Peyer's patch (tissue), 4 donors: ENCODE data around the gene ELFN1. TPM values are rescaled to one million over a fixed set of nuclear protein-coding genes. Genes with fewer than 3 reads are reported as not detected.
A peak's percentile ranks its signal among the peaks of the same experiment; 100 is the strongest.

Source experiments
- DNase-seq, 3 donors: peaks; one replicate each; pipeline ENCODE4 v3.0.0-alpha.2; 2017 to 2019
- H3K27ac ChIP-seq, 4 donors: fragments of 200-600 bp; sonication (generic); one replicate each; pipeline ENCODE4 v1.5.1; 2016 to 2019
- H3K27me3 ChIP-seq, 2 donors: fragments of 200-600 bp; sonication (generic); one replicate each; pipeline ENCODE4 v1.5.1; 2019
- H3K36me3 ChIP-seq, 3 donors: fragments of 200-600 bp; sonication (generic); one replicate each; pipeline ENCODE4 v1.5.1; 2016 to 2019
- H3K4me1 ChIP-seq, 4 donors: fragments of 200-600 bp; sonication (generic); one replicate each; pipeline ENCODE4 v1.5.1; 2016 to 2019
- H3K4me3 ChIP-seq, 4 donors: fragments of 200-600 bp; sonication (generic); 1 replicate in 3 of 4; 2 replicates in 1 of 4; pipeline ENCODE4 v1.5.1; 2016 to 2019; ENCODE audit warnings: mild to moderate bottlenecking in 1 of 4
- H3K9me3 ChIP-seq, 4 donors: fragments of 200-600 bp; sonication (generic); one replicate each; pipeline ENCODE4 v1.5.1; 2016 to 2019; ENCODE audit warnings: mild to moderate bottlenecking in 1 of 4
- CTCF ChIP-seq, 6 experiments: fragments of 450-650 bp in 4 of 6; fragments of 200-600 bp in 2 of 6; sonication (generic) in 1 of 6; IDR thresholded peaks; one replicate each; pipeline ENCODE4 v1.5.1; 2017 to 2019; ENCODE audit warnings: antibody characterized with exemption in 6 of 6, mild to moderate bottlenecking in 3 of 6, moderate library complexity in 1 of 6
- POLR2A ChIP-seq, 2 donors: fragments of 450-650 bp; IDR thresholded peaks; one replicate each; pipeline ENCODE4 v1.5.1; 2017; ENCODE audit warnings: antibody characterized with exemption in 2 of 2, mild to moderate bottlenecking in 2 of 2, moderate library complexity in 2 of 2
- total RNA-seq, 4 donors: library from RNA; depleted of rRNA; stranded (reverse); fragments of >200 nt; gene quantifications; one replicate each; pipeline ENCODE4 v1.1.0, GENCODE V29; 2016

ELFN1 gene
- total RNA-seq, 4 donors from 2014 or later: 0.80 TPM; not detected in 3

- Histone ChIP-seq H3K36me3 (no peaks in the 10 kb centered on the region), H3K27me3 (no peaks in the 10 kb centered on the region), H3K9me3 (peaks cover 0 to 5% (median under 1%) of the 10 kb centered on the region in 4 donors), H3K27ac (no peak overlapping the region), H3K4me1 (no peaks in the 10 kb centered on the region), H3K4me3 (no peak overlapping the region)
- DNase-seq: no peak
- TF ChIP-seq POLR2A (IDR thresholded peaks at IDR 0.05): no peak
- TF ChIP-seq CTCF (IDR thresholded peaks at IDR 0.05): peak in 3 of 6 experiments; percentile 8 to 30 (median 16)
These were observed 88.2 kb downstream of the ELFN1 start for GRCh38 chr7:1758028-1758858.

- no peaks in the 10 kb centered on the region for H3K36me3 ChIP-seq
- H3K27me3 ChIP-seq: no peaks in the 10 kb centered on the region
- H3K9me3 ChIP-seq: peaks cover 0 to 10% (median 3%) of the 10 kb centered on the region in 4 donors
- no peaks in the 10 kb centered on the region for H3K4me1 ChIP-seq
- no peak overlapping the region for H3K27ac ChIP-seq
- H3K4me3 ChIP-seq: no peak overlapping the region
- TF ChIP-seq CTCF (IDR thresholded peaks at IDR 0.05) (no peak), POLR2A (IDR thresholded peaks at IDR 0.05) (no peak)
- no peak for DNase-seq
These were observed 88.9 kb downstream of the ELFN1 start for GRCh38 chr7:1758859-1759521.

- no peaks in the 10 kb centered on the region for H3K27me3 ChIP-seq
- no peaks in the 10 kb centered on the region for H3K4me1 ChIP-seq
- no peak overlapping the region for H3K4me3 ChIP-seq
- H3K9me3 ChIP-seq: peaks cover 0 to 10% (median 4%) of the 10 kb centered on the region in 4 donors
- H3K27ac ChIP-seq: no peak overlapping the region
- no peaks in the 10 kb centered on the region for H3K36me3 ChIP-seq
- peak in 1 of 3 donors; percentile 19 for DNase-seq
- TF ChIP-seq POLR2A (IDR thresholded peaks at IDR 0.05) (no peak), CTCF (IDR thresholded peaks at IDR 0.05) (no peak)
These were observed 91.0 kb downstream of the ELFN1 start for GRCh38 chr7:1761097-1761496.

GRCh38 chr7:1761774-1762173 is 91.7 kb downstream of the ELFN1 start:
- Histone ChIP-seq H3K27ac (no peak overlapping the region), H3K4me3 (no peak overlapping the region), H3K36me3 (no peaks in the 10 kb centered on the region), H3K27me3 (no peaks in the 10 kb centered on the region), H3K9me3 (peaks cover 0 to 10% (median 4%) of the 10 kb centered on the region in 4 donors), H3K4me1 (no peaks in the 10 kb centered on the region)
- no peak for TF ChIP-seq CTCF (IDR thresholded peaks at IDR 0.05)
- no peak for TF ChIP-seq POLR2A (IDR thresholded peaks at IDR 0.05)
- peak in 1 of 3 donors; percentile 9 for DNase-seq

GRCh38 chr7:1762238-1762945 is 92.3 kb downstream of the ELFN1 start:
- H3K36me3 ChIP-seq: no peaks in the 10 kb centered on the region
- DNase-seq: peak in 1 of 3 donors; percentile 9
- TF ChIP-seq POLR2A (IDR thresholded peaks at IDR 0.05) (no peak), CTCF (IDR thresholded peaks at IDR 0.05) (no peak)
- peaks cover 0 to 10% (median 4%) of the 10 kb centered on the region in 4 donors for H3K9me3 ChIP-seq
- no peak overlapping the region for H3K4me3 ChIP-seq
- no peaks in the 10 kb centered on the region for H3K4me1 ChIP-seq
- H3K27ac ChIP-seq: no peak overlapping the region
- H3K27me3 ChIP-seq: no peaks in the 10 kb centered on the region
